Skeletal muscle cell (primary cell): ENCODE data around the gene TSC22D1.

ENCODE experiments used
- DNase-seq: peaks from one replicate; pipeline ENCODE4 v3.0.0-alpha.2; 2010; ENCODE audit warnings: low read depth
- H3K4me3 ChIP-seq: 2 replicates; pipeline ENCODE4 v1.5.1; 2011; ENCODE audit warnings: low read depth, mild to moderate bottlenecking, control low read depth, low read length, moderate library complexity

The TSC22D1 gene

DNA sequence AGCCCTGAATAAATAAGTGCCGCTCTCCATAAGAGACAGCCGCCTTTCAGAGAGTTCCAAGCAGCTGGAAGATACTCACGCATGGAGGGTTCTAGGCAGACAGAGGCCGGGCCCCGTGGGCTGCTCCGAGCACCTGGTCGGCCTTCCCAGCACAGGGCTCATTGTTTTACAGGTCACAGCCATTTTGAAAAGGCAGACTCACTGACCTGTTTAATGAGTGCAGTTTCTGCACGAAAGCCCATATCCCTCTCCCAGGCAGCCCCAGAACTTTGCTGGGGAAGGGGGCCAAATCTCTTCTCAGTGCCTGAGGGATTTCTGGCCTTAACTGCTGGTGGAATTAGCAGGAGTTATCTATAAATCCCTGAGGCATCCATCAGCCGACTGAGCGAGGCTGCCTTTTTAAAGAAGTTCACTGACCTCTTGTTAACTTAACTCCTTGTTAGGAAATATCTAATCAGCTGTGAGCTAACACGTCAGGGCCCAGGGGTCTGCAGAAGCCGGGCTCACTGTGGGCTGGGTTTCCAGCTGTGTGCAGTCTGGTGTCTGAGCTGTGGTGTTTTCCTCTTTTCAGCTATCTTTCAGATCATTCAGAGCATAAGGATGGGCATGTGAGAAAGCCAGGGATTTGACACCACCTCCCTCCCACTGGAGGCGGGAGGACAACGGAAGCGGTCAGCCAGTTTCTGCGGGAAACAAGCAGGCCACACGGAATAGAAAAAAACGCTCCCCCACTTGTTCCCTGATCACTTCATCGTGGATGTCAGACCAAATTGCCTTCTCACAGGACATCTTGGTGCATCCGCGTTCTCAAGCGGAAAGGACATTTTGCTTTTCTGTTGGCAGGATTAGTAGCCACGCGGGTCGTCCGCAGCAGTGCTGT, 179.2 kb downstream of the TSC22D1 start:
- no peak overlapping the region for H3K4me3 ChIP-seq
- DNase-seq = peak; percentile 60

- H3K4me3 ChIP-seq = no peak overlapping the region
- DNase-seq = peak; percentile 47
Measured at GRCh38 chr13:44395976-44396694, 180.0 kb downstream of the TSC22D1 start.

DNA sequence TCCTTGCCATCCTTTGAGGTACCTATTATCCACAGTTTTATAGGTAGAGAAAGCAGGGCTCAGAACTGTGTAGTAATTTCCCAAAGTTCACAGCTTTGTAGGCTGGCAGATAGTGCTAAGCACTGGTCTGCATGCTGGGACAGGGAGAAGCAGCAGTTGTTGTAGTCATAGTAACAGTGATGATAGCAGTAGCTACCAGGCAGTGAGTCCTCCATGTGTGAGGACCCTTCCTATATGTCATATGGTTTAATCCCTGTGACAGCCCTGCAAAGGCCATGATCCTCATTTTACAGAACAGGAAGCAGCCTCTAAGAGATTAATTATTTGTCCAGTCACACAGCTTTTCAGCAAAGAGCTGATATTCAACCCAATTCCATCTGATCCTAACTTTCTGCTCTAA, 181.5 kb downstream of the TSC22D1 start:
- H3K4me3 ChIP-seq = no peak overlapping the region
- no peak for DNase-seq

GRCh38 chr13:44393391-44393790, 182.7 kb downstream of the TSC22D1 start:
- no peak overlapping the region for H3K4me3 ChIP-seq
- DNase-seq = no peak

DNA sequence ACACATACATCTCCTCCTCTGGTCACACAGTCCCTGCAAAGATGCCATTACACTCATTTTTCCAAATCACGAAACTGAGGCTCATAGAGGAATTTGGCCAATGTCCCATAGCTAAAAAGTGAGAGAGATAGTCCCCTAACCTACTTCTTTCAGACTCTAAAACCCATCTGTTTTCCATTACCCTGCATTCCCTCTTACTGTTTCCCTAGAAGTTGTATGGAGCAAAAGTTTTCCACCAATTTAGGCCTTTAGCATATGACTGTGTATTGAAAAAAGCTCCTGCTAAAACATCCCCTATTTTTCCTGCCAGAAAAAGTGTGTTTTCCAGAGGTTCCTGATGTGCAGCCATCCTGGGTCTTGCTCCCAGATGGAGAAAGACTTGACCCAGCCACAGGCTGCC, 186.3 kb downstream of the TSC22D1 start:
- H3K4me3 ChIP-seq = no peak overlapping the region
- DNase-seq = no peak

GRCh38 chr13:44389060-44389666, 187.0 kb downstream of the TSC22D1 start:
- DNase-seq = no peak
- H3K4me3 ChIP-seq = no peak overlapping the region

DNA sequence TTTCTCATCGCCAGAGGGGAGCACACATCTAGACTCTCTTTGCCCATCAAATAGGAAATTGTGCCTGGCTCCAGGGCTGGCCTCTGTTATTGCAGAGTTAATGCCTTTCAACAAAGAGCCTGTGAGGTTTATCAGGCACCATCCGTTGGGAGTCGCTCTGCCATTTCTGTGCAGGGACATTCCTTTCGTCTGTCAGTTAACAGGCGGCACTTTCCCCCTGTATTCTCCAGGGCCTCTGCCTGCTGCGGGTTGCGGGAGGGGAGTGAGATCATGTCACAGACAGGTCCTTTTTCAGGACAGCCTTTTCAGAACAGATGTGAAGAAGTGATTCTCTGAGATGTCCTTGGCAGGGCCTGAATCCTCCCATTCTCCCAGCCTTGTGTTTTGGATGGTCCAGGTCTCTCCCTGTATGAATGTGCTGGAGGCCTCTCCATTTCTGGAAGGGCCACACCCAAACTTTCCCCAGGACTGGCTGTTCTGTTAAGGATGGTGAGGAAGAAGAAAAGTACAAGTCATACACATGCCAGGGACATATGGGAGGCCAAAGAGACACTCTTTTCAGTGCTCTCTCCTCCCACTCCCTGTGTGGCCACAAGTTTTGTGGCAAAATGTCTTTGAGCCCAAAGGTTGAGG, 187.6 kb downstream of the TSC22D1 start:
- DNase-seq = no peak
- no peak overlapping the region for H3K4me3 ChIP-seq

DNA sequence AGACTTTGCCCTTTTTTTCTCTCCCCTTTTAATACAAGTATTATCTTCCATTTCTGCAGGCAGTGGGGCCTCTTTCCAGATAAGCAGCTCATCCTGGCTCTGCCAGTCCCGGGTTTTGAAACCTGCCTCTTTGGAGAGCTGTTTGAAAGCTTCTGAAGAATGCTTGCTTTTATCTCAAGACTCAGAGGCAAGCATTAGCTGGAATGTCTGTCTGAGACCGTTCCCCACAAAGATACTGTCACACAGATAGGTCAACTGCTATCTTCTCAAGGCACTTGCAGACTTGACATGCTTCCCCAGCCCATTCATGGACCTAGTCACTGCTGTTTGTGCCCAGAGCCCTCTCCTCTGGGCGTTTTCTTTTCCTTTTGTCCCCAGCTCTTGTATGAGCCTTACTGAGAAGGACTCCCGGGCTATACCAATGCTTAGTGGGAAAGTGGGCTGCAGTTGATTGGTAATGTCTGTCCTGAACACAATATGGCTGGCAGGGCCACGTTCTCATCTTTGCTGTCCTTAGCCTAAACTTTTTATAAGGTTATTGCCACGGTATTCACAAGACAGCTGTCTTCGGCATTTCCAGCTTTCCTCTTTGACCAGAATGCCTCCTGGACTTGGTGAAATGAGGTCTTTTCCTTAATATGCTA, 189.1 kb downstream of the TSC22D1 start:
- no peak overlapping the region for H3K4me3 ChIP-seq
- no peak for DNase-seq

DNA sequence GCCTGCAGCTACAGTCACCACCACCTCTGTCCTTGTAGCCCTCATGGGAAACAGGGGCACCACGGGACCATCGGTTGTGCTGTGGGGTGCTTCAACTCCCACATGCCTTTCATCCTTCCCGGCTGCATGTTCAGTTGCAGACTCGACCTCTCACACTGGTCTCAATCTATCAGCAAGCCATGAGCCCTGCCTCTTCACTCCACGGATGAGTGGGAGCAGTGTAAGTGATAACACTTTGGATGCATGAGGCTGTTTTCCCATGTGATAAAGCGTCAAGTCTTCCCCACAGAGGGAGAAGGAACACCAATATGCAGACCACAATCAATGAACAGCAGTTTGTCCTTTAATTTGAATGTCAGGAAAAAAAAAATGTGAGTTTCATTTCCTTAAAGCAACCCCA, 190.3 kb downstream of the TSC22D1 start:
- no peak overlapping the region for H3K4me3 ChIP-seq
- DNase-seq = no peak

- no peak for DNase-seq
- no peak overlapping the region for H3K4me3 ChIP-seq
Measured at GRCh38 chr13:44385401-44385800, 190.7 kb downstream of the TSC22D1 start.

DNA sequence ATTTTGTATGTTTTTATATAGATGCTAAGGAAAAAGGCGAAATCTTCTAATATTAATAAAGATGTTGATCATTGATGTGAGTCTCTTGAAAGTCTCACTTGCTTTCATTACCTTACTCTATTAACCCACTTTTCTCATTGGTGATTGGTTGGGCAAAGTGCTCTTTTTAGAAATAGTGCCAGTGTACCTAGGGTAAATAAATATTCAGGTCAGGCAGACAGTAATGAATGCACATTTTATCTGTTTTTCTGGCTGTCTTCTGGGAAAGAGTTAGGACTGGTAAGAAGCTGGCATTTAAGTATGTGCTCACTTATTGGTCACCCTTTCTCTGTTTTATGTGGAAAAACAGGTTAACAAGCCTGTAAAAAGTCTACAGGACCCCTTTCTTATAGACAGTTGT, 191.4 kb downstream of the TSC22D1 start:
- no peak for DNase-seq
- no peak overlapping the region for H3K4me3 ChIP-seq

- no peak overlapping the region for H3K4me3 ChIP-seq
- no peak for DNase-seq
Measured at GRCh38 chr13:44383945-44384344, 192.2 kb downstream of the TSC22D1 start.

DNA sequence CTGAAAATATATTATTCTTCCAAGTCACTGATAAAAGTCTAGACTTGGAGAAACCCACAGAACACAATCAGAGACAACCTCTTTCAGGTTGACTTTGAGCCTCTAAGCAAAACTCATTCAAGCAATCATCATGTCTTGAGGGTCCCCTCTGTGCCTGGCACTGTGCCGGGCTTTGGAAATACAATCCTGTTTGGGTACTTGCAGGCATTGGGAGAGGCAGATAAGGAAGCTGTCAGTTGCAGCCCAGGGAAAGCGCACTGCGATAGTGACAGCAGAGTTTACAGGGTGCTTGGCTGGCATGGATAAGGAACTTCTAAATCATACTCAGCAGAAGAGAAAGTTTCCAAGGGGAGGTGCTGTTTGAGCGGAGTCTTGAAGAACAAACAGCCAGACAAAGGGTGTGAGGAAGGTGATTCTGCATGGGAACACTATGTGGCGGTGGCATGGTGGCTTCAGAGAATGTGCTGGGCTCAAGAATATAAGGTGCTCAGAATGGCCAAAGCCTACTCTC, 193.4 kb downstream of the TSC22D1 start:
- no peak for DNase-seq
- no peak overlapping the region for H3K4me3 ChIP-seq
